HL-60/S4 (cell line): ENCODE measurements around the gene WDR1.

ENCODE experiments used
- in situ Hi-C: fragments of 300-500 bp; cut with MboI; formaldehyde crosslinking; loops from 2 replicates; pipeline ENCODE4 v1.14.3; 2022; ENCODE audit warnings: low sequenced_read_pairs

Gene WDR1

GRCh38 chr4:10101671-10102473, 14.7 kb downstream of the WDR1 start:
- in situ Hi-C loops, result no loop called here

- in situ Hi-C loops, result no loop called here
Observed at GRCh38 chr4:10100734-10101216, 15.8 kb downstream of the WDR1 start.

- in situ Hi-C loops, result no loop called here
Observed at GRCh38 chr4:10099499-10100325, 16.9 kb downstream of the WDR1 start.

DNA sequence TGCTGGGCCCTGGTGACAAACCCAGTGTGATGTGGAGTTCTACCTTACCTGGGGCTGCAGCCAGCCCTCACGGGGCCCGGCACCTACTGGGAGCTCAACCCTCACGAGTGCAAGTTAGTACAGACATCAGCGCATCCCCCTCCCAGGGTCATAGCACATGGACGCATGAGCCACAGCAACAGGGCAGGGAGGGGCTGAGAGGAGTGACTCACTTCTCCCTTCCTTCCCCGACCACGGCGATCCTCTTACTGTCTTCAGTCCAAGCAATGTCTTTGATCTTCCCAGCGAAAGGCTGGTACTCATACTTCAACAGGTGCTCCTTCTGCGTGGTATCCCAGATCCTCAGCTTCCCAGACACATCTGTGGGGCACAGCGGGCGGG, 17.8 kb downstream of the WDR1 start:
- in situ Hi-C loops, result no loop called here

DNA sequence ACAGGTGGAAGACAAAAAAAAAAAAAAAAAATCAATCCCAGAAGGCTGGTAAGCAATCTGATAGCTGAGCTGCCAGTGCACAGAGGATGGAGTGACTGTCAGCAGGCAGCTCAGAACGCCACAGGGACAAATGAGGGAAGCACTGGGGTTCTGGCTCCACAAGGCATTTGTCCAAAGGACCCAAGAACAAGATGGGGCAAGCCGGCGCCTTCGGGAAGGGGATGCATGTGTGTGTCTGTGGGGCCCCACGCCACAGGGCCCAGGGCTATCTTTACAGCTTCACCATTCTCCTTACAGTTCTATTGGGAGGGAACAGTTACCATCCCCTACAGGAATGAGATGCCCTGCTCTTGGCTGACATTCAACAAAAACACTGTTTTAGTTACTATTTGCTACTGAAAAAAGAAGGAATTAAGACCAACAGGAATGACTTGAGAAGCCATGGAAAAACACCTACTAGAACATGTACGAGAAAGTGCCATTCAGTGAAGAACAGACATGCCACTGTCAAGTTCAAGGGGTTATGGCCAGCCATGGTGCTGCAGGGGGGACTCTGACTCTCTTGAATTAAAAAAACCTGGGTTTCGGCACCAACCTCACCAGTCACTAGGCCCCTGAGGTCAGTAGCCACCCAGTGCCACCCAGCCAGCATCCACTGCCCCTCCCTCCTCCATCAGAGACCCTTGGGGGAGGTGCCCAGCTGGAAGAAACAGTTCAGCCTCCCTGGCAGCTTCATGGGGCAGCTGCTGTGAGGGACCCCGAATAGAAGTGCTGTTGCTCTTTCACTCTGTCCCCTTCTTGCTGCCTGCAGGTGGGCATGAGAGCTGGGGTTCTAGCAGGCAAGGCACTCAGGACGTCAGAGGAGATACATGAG, 18.5 kb downstream of the WDR1 start:
- in situ Hi-C loops, result no loop called here

DNA sequence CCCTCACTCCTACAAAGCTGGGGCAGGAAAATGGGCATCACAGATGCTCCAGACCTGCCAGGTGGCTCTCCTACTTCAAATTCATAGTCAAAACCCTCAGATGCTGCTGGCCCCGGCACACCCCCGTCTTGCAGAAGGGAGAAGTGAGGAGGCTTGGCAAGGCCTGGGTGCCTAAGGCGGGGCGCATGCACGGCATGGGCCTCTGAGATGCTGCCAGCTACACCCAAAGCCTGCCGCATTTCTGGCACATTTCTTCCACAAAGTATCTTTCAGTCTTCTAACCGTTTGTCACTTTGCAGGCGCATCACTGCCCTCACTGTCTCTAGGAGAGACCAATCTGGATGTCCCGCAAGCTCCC, 19.6 kb downstream of the WDR1 start:
- in situ Hi-C loops, result no loop called here

GRCh38 chr4:10096201-10096977, 20.2 kb downstream of the WDR1 start:
- in situ Hi-C loops, result no loop called here

DNA sequence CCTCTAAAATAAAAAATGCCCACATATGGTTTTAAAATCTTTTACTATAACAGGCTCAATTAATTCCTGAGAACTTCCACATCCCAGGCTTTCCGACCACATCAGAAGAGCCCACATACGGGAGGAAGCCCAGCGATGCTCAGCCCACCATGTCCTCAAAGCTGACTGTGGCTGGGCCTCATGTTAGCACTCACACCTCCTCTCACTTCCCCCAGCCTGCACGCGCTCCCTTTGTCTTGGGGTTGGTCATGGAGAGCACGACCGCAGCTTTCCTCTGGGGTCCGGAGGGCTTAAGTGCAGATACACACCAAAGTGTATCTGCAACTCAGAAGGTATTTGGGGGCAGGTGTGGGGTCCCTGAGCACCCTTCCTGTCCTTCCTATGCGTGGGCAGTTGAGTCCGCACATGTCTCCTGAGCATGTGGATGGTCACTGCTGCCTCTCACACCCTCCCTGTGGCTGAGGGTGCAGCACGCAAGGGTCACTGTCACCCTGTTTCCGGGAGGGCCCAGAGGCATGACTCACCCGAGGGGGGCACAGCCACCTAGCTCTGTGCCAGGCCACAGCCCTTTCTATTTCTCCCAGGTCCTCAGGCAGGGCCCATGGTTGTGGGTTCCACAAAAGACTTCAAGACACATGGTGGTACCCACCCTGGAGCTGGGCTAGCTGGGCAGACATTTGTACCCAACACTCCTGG, 21.2 kb downstream of the WDR1 start:
- in situ Hi-C loops, result no loop called here

GRCh38 chr4:10094841-10095240, 21.8 kb downstream of the WDR1 start:
- in situ Hi-C loops, result no loop called here

GRCh38 chr4:10093801-10094552, 22.6 kb downstream of the WDR1 start:
- in situ Hi-C loops, result no loop called here

DNA sequence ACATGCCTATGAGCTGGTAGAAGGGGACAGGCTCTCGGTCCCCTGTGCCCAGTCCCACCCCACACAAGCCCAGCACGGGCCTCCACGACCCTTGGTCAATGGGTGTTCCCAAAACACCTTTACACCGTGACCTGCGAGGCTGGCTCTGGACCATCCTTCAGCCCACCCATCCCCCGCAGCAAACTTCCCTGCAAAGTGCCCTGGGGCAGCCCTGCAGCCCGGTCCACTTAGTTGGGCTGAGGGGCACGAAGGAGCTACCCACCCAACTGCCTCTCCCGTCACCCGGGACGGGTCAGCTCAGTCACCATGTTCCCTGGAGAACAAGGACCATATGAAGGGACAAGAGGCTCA, 23.4 kb downstream of the WDR1 start:
- in situ Hi-C loops, result no loop called here

GRCh38 chr4:10092481-10093270, 23.9 kb downstream of the WDR1 start:
- in situ Hi-C loops, result no loop called here

GRCh38 chr4:10091531-10092181, 24.9 kb downstream of the WDR1 start:
- in situ Hi-C loops, result no loop called here

DNA sequence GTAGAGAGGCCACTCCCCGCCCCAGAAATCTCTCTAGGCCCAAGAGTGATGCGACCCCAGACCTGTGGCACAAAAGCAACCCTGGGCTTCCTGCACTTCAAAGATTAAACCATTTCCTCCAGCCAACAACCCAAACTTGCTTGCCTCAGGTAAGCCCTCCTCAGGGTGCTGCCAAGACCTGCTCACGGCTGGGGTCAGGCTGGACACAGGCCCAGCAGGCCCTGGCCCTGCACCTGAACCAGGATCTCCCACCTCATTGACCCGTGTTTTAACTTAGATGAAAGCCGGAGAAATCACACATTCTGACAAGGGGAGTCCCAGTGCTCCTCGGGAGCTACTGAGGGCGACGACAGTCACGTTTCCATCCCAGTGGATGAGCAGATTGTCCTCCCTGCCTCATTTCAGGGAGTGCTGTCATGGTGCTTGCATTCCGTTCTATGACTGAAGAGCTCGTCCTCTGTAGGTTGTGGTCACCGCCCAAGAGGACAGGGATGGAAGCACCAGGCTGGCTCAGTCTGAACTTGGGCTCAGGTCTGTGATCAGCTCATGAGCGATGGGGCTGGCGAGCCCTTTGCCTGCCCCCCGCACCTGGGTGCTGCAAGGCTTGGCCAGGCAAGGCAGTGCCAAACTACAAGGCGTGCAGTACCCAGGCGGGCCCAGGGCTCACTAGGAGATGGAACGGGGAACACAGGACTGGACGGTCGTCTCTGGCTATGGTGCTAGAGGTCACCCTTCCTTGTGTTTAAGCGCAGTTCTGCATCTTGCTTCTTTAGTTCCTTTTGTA, 25.9 kb downstream of the WDR1 start:
- in situ Hi-C loops, result no loop called here

GRCh38 chr4:10089346-10089745, 27.3 kb downstream of the WDR1 start:
- in situ Hi-C loops, result no loop called here

DNA sequence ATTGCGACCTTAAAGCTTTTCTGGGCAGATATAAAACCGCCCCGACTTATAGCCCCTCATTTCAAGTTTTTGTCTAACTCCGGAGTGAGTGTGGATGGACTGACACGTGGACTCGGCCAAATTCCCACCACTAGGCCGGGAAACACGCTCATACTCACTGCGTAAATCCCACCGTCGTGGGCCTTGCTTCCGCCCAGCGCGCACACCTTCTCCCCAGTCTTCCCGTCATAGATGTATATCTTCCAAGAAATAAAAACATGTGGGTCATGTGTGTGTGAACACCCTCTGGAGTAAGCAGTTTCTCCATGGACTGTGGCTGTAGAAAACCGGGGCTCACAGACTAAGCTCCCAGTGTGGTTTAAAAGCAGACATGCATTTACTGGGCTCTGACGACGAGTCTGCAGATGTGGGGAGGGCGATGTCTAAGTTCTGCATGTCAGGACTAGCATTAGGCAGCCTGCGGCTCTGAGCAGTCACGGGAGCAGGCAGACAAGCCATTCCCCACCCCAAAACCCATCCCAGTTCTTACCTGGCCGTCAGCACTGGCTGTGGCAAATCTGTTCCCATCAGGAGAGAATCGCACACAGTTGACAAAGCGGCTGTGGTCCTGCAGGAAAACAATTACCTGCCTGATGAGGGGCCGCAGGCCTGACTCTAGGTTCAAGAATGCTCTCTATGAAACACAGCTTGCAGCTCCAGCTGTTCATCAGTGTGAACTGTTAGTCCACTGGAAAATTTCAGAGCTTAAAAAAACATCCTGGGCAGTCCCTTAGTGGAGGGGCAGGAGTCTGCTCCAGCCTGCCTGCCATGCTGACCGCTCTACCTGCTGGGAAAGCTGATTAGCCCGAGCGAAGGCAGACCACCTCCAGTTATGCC, 28.2 kb downstream of the WDR1 start:
- in situ Hi-C loops, result no loop called here
